ENCODE results near the gene TMEM119.
"Not testable (repeated sequence)": the region's sequence is repeated elsewhere in the genome, so short reads cannot be mapped to it uniquely, and the experiment has no call there.

TMEM119 gene

DNA sequence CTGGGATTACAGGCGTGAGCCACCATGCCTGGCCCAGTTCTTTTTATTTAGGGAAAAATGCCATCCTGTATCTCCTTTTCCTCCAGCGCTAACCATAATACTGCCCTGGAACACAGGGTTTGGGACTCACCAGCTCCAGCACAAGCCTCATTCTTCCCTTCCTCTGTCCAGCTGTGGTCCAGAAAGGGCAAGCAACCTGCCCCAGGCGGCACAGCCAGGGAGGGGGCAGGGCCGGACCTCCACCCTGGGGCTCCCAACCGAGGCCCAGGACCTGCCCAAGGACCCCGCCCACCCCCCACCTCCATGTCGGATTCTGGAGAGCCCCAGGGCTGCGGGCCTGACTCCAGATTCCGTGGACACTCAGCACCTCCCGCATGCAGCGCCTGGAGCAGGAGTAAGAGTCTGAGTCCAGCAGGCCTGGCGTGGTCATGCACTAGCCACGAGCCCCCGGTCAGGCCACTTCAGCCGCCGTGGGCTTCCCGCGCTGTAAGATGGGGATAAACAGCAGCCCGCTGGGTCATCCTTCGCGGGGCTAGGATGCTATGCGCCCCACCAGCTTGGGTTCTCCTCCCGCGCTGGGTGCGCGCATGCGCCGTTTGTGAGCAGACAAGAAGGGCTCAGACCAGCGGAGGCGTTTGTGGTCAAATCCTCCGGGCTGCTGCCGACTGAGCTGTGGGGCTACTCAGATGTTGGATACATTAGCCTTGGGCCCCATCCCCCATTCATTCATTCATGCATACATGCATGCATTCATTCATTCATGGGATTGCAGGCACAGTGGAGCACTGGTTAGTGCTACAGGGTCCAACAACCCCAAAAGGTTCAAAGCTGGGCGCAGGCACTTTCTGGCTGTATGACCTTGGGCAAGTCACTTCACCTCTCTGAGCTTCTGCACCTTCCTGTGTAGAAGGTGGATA, 16.3 kb downstream of the TMEM119 start:
- no peak for DNase-seq

- no peak for DNase-seq
Measured at GRCh38 chr12:108580531-108580930, 17.4 kb downstream of the TMEM119 start.

DNA sequence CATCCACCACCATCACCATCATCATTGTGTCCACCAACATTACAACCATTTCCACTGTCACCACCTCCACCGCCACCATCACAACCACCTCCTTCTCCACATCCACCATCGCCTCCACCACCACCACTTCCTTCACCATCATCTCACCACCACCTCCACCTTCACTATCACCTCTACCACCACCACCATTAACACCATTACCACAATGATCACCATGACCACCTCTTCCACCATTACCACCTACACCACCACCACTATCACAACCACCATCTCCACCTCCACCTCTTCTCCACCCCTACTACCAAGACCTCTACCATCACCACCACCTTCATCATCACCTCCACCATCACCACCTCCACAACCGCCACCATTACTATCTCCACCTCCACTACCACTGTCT, 19.1 kb downstream of the TMEM119 start:
- no peak for DNase-seq

GRCh38 chr12:108578264-108578663, 19.6 kb downstream of the TMEM119 start:
- DNase-seq = no peak

- no peak for DNase-seq
Measured at GRCh38 chr12:108577458-108577857, 20.4 kb downstream of the TMEM119 start.

- no peak for DNase-seq
Measured at GRCh38 chr12:108576660-108577234, 21.1 kb downstream of the TMEM119 start.

GRCh38 chr12:108575199-108575912, 22.5 kb downstream of the TMEM119 start:
- DNase-seq = no peak

GRCh38 chr12:108574276-108574675, 23.6 kb downstream of the TMEM119 start:
- DNase-seq = not testable (repeated sequence)

DNA sequence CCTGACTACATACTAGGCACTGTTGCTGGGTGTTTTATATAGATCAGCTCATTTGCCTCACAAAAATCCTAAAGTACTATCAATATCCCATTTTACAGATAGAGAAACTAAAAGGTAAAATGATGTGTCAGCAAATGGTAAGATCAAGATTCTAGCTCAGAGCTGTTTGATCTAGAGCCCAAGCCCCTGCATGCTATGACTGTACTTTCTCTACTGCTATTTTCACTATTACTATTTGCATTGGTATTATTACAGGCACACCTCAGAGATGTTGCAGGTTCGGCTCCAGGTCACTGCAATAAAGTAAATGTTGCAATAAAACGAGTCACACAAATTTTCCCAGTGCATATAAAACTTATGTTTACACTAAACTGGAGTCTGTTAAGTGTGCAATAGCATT, 24.6 kb downstream of the TMEM119 start:
- no peak for DNase-seq

DNA sequence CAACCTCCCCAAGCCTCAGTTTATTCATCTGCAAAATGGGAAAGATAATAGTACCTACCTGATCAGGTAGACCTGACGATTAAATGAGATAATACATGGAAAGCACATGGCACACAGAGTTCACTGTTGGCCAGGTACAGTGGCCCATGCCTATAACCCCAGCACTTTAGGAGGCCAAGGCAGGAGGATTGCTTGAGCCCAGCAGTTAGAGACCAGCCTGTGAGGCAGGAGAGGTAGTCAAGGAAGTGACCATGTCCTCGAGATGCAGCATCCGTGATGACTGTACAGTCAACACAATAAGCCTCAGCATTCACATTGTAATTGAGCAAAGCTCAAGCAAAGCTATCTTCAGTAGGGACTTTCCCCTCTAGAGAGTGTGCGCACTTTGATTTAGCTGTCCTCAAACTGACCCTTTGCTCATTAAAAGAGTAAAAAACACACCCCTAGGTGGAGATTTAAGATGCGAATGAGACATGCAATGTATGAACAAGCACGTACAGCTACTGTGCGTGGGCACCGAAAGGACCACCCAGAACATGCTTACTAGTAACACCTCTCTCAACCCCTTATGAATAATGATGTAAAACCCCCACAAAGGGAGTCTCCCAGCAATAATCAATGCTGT, 25.6 kb downstream of the TMEM119 start:
- DNase-seq = no peak

DNA sequence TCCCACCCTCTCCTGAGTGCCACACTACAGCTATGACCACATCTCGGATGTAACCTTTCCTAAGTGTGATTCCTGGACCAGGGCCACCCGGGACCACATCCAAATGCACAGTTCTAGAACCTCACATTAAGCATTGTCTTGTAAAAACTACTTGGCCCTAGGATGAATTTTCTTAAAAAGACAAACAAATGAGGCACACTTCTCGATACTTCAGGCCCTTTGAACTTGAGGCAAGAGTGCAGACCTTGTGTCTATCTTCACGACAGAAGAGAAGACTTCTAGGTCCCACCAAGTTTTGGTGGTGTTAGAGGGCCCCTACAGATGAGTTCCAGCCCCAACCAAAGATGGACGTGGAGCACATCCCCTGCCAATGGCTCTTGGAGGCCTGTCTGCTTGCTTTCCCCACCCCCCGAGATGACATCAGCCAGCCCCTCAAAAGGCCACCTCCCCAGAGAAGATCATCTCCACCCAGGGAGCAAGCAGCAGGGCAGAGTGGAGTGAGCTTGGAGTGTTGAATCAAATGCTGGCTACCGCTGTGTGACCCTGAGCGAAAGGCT, 26.2 kb downstream of the TMEM119 start:
- DNase-seq = no peak

- DNase-seq = no peak
Measured at GRCh38 chr12:108570743-108571608, 26.9 kb downstream of the TMEM119 start.

GRCh38 chr12:108568338-108569154, 29.3 kb downstream of the TMEM119 start:
- DNase-seq = peak; percentile 83

- no peak for DNase-seq
Measured at GRCh38 chr12:108567406-108568337, 30.2 kb downstream of the TMEM119 start.

- no peak for DNase-seq
Measured at GRCh38 chr12:108566452-108566851, 31.4 kb downstream of the TMEM119 start.

DNA sequence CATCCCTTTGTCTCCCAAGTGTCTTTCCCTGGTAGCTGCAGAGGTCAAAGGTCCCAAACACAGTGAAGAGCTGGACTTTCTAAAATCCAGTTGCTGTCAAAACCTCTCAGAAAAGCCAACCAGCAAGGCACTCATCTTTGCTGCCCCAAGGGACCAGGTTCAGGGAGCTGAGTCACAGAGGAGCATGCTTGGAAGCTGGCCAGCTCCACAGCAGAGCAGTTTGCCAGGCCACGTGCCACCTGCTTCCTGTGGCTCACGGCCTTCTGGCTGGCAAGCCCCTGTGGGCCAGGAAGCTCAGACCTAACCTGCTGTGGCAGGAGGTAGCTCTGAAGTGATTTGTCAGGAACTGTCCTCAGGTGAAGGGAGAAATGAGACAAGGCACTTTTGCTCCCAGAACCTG, 31.9 kb downstream of the TMEM119 start:
- DNase-seq = peak; percentile 95

GRCh38 chr12:108565146-108565545, 32.7 kb downstream of the TMEM119 start:
- no peak for DNase-seq

- no peak for DNase-seq
Measured at GRCh38 chr12:108564724-108565123, 33.2 kb downstream of the TMEM119 start.

GRCh38 chr12:108563804-108564151, 34.1 kb downstream of the TMEM119 start:
- DNase-seq = no peak
